Activated naive CD4-positive, alpha-beta T cell treated with Interleukin-2 at 50 U/mL for 16 hours (primary cell): ENCODE results near the gene CRELD2.

ENCODE experiments used
- DNase-seq: peaks from one replicate; pipeline ENCODE4 v3.0.0-alpha.2; 2020

Gene CRELD2

DNA sequence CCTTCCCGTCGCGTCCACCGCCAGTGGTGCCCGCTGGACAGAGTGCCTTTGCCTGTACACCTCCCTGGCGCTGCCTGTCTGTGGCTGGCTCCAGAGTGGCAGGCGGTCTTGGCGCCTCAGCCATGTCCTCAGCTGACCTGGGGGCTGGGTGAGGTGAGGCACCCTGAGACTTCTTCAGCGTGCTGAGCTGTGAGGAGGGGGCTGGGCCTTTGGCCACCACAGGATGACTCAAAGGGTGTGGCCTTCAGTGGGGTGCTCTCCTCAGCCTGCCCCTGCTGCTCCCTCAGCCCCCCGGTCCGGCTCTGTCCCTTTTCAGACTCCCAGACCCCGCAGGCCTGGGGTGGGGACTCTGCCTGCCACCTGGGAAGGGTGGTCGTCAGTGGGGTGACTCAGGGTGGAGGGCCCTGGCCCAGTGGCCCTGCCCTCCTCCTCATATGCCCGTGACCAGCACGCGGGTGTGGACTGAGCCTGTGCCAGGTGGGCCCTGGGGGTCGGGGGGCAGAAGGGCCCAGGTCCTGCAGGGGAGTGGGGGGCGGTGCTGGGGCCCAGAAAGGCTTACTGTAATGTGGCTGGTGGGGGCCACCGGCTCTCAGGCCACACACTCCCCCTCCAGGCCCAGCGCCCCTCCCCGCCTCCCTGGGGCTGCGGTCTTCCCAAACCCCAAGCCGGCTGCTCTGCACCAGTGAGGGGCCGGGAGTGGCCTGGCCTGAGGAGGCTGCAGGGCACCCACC lies 15.9 kb downstream of the CRELD2 start:
- peak; percentile 32 for DNase-seq

DNA sequence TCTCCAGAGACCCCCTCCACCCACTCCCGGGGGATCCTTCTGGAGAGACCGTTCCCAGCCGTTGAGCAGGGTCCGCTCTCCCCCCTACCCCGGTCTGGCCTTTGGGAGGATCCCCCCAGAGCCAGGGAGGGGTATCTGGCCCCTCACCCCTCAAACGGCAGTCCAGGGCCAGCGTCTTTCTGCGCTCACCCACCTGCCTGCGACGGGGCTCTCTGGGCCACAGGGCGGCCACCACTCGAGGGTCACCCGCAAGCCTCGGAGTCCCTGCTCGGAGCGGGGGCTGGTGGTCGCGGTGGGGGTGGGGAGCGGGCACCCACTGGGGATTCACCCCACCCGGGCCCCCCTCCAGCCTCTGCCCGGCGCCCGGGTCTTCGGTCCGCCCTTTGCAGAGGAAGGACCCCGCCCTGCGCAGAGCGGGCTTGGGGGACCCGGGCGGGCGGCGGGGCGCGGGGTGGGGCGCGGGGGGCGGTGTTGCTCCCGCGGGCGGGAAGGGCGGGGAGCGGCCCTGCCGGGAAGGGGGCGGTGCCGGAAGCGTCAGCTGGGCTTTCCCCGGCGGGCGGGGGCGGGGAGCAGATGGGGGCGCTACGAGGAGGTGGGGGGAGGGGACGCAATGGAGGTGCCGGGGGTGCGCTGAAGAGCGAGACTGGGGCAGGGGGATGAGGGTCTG lies 16.6 kb downstream of the CRELD2 start:
- DNase-seq: peak; percentile 88

DNA sequence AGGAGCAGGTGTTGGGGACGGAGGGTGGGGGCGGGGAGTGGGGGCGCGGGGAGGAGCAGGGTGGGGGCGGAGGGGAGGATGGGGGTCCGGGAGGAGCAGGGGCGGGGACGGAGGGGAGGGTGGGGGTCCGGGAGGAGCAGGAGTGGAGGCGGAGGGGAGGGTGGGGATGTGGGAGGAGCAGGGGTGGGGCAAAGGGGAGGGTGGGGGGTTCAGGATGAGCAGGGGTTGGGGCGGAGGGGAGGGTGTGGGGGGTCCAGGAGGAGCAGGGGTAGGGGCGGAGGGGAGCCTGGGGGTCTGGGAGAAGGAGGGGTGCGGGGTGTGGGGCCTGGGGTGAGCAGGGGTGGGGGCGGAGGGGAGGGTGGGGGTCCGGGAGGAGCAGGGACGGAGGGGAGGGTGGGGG lies 17.1 kb downstream of the CRELD2 start:
- no peak for DNase-seq

DNA sequence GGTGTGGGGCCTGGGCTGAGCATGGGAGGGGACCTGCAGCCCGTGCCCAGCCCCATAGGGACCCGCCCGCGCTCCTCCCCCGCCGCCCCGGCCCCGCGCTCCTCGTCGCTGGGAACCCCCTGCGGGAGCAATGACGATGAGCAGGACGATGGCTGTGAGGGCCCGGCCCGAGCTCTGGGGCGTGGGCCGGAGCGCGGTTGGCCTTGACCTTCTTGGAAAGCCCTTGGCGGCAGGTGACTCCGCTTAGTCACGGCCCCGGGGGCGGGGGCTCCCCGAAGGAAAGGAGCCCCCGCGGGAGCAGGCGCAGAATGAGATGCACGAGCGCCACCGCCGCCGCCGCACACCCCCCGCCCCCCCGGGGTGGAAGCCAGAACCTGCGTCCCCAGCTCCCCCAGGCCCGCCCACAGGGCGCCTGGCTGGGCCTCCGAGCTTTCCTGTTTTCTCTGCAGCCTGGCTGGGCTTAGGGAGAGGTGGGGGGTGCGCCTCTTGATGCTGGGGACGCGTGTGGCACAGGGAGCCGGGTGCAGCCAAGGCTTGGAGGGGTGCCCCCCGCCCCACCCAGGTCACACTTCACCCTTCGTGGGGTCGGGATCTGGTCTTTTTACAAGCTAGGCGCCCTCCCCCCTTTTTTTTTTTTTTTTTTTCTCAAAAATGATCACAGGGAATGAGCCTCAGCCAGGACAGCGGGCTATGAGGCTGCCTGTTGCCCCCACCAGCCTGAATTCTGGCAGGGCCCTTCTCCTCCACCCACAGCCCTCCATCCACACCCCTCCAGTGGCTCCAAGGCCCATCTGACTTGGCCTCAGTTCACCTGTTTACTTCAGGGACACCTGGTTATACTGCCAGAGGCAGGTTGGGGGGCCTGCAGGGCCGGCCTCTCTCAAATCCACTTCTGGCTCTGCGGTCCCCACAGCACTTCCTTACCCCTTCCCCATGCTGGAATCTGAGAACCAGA lies 17.9 kb downstream of the CRELD2 start:
- peak; percentile 97 for DNase-seq

DNA sequence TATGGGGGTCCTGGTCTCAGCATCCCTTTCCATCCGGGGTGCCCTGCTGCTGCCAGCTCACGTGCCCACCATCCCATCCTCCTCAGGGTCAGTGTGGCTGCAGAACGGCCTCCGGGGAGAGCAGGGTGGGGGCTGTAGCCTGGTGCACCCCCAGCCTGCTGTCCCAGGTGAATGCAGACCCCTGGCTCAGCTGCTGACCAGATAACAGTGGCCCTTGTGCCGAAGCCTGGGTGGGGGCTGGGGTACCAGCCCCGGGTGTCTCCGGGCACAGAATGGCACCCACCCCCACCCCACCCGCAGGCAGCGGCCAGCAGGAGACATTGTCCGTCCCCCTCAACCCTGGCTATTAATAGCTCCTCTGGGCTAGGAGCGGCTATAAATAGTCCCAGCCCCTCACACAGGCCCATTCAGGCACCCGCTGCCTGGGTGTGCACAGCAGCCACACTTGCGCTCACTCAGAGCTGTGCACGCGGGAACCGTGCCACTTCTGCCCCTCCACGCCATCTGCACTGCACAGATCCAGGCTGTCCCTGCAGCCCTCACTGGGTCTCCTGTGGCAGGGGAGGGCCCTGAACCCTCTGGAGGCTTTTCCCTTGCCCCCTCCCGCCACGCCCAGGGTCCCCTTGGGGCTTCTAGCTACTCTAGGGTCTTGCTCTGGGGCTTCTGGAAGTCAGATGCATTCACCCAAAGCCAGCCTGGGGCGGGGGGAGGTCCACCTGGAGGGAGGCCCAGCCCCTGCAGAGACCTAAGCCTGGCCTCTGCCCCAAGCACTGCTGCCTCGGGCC lies 18.7 kb downstream of the CRELD2 start:
- no peak for DNase-seq

DNA sequence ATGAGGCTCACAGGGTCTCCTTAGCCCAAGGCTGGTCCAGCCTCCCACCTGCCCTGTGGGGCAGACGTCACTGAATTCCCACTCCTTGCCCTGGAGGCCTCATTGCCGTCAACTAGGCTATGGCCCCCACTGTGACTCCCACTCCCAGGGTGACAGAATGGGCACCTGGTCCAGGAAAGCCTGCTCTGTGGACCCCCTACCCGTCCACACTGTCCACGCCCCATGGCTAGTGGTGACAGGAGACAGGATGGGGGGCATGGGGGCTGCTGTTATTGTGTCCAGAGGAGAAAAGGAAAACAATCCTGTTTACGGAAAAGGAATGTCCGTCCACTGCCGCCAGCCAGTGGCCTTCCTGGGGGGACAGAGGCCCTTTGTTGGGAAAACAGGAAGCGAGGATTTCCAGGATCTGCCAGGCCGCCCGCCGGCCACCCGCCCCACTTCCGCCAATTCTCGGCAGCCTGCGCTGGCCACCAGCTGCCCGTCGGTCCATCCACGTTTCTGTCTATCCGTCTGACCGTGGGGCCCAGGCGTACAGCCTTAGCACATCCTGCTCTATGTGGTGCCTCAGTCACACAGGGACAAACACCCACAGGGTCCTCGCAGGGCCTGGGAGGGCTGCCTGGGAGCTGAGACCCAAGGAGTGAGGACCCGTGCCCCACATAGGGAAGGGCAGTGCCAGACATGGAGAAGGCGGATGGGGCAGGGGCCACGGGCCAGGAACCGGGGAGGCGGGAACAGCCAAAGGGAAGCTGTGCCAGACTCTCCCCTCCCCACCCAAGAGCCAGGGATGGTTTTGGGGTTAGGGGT lies 19.5 kb downstream of the CRELD2 start:
- no peak for DNase-seq

DNA sequence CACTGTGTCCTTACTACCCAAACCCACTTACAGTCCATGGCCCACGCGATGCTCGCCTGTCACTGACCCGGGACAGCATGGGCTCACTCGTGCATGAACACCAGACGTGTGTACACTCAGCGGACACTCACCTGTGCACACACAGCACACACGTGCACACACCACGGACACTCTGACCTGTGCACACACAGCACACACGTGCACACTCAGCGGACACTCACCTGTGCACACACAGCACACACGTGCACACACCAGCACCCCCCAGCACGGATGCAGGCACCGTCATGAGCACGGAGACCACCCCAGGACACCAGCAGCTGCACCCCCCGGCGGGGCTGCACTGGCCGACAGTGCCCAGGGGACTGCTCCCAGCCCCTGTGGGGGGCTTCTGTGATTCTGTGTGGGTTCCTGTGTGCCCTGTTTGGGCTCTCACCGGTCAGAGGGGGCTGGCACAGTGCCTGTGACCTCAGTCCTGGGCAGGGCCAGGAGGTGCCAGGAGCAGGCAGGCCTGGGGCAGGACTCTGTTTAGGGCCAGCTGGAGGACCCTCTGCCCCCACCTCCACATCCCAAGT lies 20.2 kb downstream of the CRELD2 start:
- no peak for DNase-seq

DNA sequence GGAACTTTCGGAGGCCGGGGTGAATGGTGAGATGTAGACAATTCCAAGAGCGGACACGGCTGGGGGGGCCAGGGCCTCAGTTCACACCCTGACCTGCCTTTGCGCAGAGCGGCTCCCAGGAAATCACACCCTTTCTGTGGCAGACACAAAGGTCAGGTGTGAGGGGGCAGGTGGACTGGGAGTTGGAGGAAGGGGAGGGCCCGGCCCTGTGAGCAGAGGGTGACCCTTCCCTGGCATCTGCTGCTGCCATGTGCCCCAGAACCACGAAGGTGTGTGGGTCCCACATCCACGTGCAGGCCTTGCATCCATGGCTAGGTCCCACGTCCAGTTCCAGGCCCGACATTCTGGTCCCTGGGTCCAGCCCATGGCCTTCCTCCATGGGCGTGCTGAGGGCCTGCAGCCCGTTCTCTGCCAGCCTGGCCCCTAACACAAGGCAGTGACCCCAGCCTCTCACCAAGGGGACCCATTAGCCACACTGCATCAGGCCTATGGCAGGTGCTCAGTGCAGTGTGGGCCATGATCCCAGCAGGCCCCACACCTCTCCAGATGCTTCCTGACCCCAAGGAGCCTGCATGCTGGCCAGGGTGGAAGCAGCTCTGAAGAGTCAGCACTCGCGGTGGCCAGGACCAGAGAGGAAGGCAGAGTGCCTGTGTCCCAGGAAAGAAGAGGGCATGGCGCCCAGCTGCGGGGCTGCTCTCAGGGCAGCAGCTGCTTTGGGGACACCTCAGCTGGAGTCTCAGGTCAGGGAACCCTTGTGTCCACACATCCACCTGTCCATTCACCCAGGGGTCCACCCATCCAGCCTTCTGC lies 23.3 kb downstream of the CRELD2 start:
- no peak for DNase-seq

DNA sequence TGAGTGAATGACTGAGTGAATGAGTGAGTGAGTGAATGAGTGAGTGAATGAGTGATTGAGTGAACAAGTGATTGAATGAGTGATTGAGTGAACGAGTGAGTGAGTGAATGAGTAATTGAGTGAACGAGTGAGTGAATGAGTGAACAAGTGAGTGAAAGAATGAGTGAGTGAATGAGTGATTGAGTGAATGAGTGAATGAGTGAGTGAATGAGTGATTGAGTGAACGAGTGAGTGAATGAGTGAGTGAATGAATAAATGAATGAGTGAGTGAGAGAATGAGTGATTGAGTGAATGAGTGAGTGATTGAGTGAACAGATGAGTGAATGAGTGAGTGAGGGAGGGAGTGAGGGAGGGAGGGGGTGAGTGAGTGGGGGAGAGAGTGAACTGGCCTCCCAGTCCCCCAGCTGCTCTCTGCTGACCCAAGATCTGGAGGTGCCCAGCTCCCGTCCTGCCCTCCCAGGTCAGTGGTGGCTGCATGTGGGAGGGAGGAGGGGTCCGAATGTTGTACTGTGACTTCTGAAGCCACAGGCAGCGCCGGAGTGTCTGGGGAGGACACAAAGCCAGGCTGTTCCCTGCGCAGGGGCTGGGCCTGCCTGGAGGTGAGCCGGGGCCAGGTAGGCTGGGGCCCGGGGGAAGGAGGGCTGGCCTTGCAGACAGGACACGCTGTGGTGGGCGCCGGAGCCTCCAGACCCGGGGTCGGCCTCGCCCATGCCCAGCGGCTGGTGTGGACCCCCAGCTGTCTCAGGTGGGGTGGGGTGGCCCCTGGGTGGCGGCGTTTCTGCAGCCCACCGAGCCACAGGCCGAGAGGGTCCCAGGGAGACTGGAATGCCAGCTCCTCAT lies 24.4 kb downstream of the CRELD2 start:
- DNase-seq: no peak

DNA sequence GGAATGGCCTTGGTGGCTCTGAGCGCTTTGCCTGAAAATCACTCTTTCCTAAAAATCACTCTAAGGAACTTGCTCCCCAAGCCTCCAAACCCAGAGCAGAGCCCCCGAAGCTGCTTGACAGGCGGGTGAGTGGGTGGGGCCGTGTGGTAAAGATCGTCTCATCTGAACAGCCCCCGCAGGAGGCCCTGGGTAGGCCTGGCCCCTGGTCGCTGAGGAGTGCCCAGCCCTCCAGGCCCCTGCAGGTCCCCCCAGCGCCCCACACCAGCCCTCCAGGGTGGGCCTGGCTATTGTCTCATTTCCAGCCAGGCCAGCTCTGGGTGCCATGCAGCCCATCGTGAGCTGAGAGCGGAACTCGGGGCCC lies 25.0 kb downstream of the CRELD2 start:
- no peak for DNase-seq

DNA sequence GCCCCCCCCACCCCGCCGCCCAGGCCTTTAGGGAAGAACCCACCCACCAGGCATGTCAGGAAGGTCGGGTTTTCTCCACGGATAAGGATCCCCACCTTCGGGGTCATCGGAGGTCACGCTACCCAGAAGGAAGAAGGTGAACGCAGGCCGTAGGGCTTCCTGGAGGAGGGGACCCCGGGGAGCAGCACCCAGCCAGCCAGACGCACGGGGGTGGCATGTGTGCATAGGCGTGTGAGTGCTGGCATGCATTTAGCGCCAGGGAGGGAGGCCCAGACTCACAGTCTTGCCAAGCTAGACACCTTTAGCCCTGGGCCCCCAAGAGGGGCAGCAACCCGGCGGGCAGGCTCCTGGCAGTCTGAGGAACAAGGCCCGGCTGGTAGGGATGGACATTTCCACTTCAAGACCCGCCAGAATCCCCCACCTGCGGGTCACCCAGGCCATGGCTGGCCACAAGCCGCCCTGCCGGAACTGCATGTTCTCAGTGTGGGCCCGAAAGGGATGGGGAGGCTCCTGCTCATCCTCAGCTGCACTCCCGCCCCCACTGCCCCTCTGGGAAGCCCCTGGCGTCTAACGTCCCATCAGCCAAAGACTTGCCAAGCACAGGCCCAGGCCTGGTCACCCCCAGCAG lies 25.5 kb downstream of the CRELD2 start:
- no peak for DNase-seq

DNA sequence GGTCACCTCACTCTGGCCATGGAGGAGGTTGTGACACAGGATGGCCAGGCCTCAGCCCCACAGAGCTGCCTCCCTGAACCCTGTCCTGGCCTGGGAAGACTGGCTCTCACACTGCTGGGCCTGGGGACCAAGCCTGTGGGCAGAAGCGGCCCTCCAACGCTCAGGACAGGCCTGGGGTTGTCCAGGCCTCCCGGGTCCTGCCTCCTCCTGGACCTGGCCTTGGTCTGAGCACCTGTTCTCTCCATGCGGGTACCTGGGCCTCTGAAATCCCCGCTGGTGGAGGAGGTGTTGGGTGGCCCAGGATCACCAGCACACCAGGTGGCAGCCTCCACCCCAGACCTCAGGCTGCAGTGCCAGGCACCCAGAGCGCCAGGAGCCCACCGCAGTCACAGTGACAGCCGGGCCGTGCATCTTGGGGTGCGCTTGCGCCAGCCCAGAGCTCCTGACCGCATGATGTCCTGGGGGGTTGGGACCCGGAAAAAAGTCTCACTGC lies 26.0 kb downstream of the CRELD2 start:
- DNase-seq: no peak

DNA sequence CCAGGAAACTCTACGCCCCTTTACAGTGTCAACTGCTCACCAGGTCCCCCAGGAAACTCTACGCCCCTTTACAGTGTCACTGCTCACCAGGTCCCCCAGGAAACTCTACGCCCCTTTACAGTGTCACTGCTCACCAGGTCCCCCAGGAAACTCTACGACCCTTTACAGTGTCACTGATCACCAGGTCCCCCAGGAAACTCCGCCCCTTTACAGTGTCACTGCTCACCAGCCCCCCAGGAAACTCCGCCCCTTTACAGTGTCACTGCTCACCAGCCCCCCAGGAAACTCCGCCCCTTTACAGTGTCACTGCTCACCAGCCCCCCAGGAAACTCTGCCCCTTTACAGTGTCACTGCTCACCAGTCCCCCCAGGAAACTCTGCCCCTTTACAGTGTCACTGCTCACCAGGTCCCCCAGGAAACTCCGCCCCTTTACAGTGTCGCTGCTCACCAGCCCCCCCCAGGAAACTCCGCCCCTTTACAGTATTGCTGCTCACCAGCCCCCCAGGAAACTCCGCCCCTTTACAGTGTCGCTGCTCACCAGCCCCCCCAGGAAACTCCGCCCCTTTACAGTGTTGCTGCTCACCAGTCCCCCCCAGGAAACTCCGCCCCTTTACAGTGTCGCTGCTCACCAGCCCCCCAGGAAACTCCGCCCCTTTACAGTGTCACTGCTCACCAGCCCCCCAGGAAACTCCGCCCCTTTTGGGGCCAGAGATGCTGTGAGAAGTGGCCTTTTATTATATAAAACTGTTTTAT lies 26.8 kb downstream of the CRELD2 start:
- peak; percentile 48 for DNase-seq

DNA sequence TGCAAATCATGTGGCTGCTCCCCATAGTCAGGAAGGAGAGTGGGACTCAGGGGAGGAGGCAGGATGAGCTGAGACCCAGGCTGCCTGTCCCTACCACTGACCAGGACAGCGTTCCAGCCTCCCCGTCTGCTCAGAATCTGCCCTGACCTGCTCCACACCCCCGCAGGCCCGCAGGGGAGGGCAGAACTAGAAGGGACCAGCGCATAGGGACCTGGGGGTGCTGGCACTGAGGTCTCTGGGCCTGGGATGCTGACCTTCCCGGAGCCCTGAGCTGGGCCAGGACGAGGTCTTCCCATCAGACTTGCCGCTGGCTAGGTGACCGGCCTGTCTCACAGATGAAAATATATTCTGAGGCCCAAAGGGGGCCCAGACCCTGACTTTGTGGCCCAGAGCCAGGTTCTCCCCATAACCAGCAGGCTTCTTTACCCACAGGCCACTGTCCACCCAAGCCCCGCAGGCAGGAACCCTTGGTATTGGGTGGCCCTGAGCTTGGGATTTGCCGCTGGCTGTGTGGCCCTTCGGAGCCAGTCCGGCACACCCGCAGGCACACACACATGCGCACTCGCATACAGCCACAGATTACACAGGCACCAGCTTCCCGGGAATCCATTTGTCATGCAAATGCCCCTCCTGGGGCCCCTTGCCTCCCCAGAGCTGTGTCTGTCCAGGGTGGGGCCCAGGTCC lies 28.3 kb downstream of the CRELD2 start:
- DNase-seq: no peak

DNA sequence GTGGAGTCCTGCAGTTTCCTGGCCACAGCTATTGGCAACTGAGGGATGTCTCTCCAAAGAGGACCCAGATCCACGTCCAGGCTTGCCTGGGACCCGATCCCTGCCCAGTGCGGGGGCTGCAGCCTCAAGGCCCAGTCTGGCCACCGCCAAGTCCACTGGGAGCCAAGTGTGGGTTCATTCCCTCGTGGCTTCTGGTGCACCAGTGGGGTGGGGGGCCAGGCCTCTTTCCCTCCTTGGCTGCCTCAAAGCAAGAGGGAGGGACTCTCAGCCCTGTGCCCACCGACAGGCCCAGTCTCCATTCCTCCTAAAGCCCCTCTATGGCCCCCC lies 28.8 kb downstream of the CRELD2 start:
- no peak for DNase-seq

DNA sequence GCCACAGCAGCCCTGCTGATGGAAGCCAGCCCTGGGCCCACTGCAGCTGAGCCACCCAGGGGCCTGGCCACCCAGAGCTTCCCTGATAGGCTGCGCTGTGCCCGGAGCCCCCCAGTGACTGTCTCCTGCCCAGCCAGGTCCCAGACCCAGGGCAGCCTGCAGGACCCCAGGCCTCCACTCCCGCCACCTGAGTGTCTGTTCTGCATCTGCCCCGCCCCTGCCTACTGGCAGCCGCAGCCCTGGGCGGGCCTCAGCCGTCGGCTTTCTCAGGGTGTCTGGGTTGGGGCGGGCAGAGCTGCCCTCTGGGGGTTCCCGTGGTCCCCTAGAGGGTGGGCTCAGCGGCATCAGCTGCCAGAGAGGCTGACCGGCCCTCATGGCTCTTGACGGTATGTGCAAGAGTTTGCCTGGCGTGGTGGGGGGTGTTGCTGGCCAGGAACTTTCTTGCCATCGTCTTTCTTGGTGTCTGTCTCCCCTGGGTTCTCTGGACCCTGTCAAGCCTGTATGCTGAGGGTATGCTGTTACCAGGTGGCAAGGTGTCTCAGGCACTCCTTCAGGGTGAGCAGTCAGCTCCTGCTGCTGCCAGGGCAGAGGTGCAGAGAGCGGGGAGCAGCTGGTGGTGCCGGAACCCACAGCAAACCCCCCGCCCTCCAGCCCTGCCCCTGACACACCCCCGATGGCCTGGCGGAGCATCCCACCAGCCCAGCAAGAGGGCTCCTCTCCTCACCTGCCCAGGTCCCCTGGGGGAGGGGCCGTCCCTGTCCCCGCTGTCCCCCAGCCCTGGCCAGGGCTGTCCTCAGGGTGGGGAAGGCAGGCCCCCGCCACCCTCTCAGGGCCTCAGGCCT lies 29.9 kb downstream of the CRELD2 start:
- DNase-seq: no peak
